ENCODE measurements around the gene GPR158.

- TF ChIP-seq CTCF (IDR thresholded peaks at IDR 0.05) (no peak), POLR2A (IDR thresholded peaks at IDR 0.05) (no peak)
Measured at GRCh38 chr10:25504306-25504705, 329.5 kb downstream of the GPR158 start.
